D721Med (cell line): ENCODE measurements around the gene ABAT.
A peak's percentile ranks its signal among the peaks of the same experiment; 100 is the strongest.

ENCODE experiments used
- DNase-seq: peaks from one replicate; pipeline ENCODE4 v3.0.0; 2011; ENCODE audit warnings: low spot score; ENCODE audit not compliant: insufficient read length
- FAIRE-seq: peaks from 2 replicates; lab custom pipeline; 2011; peaks lifted over from hg19 to GRCh38; lab: Jason Lieb, UNC
- TF ChIP-seq, protein P1 (sequence below): IDR thresholded peaks from 2 replicates; pipeline ENCODE4 v1.5.1; 2012; ENCODE audit warnings: mild to moderate bottlenecking, control low read depth; ENCODE audit not compliant: insufficient read depth; ENCODE audit errors: missing control alignments

The ABAT gene

DNA sequence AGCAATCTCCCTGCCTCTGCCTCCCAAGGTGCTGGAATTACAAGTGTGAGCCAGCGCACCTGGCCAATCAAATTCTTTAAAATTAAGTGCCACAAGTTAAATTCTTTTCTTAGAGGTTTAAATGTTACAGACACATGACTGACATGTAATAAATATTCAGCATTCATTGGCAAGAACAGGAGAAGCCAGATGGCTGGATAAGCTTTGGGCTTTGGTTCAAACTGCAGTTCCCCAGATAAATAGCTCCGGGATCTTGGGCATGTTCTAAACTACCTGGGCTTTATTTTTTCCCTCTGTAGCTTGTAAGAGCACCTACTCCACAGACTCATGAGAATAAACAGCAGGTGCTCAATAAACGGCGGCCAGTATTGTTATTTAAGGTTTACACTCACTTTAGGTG is 34.1 kb downstream of the ABAT start:
- TF ChIP-seq, protein P1, sequence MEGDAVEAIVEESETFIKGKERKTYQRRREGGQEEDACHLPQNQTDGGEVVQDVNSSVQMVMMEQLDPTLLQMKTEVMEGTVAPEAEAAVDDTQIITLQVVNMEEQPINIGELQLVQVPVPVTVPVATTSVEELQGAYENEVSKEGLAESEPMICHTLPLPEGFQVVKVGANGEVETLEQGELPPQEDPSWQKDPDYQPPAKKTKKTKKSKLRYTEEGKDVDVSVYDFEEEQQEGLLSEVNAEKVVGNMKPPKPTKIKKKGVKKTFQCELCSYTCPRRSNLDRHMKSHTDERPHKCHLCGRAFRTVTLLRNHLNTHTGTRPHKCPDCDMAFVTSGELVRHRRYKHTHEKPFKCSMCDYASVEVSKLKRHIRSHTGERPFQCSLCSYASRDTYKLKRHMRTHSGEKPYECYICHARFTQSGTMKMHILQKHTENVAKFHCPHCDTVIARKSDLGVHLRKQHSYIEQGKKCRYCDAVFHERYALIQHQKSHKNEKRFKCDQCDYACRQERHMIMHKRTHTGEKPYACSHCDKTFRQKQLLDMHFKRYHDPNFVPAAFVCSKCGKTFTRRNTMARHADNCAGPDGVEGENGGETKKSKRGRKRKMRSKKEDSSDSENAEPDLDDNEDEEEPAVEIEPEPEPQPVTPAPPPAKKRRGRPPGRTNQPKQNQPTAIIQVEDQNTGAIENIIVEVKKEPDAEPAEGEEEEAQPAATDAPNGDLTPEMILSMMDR: no peak
- FAIRE-seq: no peak
- DNase-seq: no peak

DNA sequence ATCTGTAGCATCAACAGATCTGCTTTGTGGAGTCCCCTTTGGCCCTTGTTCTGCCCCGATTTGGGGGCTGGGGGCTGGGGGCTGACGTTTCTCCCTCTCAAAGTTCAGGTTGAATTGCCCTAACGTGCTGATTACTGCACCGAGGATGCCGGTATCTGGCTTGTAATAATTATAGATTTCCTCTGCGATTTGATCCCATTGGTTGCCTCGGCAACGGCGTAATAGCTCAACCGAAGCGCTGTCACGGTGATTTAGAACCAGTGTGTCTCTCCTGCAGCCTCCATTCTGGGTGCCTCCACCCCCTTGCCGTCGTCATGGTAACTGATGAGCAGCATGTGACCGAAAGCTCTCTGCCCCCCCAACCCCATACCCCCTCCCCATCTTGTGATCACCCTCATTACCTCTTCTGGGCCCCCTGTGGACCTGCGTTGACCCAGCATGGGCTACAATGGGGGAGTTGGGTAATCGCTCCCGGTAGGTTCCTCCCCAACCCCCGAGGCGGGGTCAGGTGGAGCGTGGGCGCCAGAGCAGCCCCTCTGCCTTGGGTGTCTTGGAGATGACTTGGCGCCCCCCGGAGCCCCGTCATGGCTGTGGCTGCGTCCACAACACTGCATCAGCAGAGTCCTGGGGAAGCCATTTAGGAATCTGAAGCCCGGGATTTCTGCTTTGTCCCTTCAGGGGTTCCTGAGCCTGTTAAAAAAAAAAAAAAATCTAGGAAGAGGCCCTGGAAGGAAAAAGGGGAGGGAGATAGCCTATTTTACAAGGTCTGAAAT is 38.4 kb downstream of the ABAT start:
- FAIRE-seq (no peak), DNase-seq (peak; percentile 40)
- TF ChIP-seq, protein P1: no peak

DNA sequence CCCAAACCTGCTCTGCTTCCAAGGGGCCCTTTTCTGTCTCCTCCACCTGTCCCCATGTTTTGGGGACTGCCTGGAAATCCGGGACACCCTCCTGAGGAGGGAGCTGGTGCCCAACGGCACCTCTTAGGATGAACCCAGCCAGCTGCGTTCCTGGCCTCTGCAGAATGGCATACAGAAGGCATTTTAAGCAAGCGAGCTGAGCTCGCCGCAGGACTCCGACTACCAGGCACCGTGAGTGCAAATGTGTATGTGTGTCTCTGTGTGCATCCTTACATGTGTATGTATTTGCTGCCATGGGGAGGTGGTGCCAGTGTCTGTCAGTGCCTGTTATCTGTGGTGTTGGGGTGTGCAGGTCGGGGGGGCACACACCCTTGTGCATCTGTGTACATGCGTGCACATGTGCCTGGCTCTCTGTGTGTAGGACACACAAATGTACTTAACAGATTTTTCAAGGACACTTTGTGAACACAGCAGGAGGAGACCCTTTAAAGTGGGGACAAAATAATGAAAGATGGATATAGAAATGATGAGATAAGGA is 39.3 kb downstream of the ABAT start:
- no peak for FAIRE-seq
- no peak for DNase-seq
- TF ChIP-seq, protein P1: no peak

DNA sequence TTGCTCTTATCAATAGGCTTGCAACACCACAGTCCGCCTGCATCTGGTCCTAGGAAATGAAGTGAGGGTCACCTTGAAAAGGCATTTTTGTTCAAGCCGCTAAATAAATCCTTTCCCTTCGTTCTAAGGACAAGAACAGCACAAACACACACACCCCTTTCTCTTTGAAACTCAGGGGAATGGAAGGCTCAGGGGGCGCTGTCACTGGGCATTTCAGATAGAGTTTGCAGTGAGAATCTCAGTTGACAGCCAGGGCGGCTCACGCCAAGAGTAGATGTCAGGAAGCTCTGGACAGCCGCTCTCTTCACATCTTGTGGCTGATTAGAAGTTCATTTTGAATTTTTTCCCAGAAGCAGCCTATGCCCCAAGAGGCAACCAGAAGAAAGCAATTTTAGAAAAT is 39.8 kb downstream of the ABAT start:
- TF ChIP-seq, protein P1: no peak
- no peak for DNase-seq
- no peak for FAIRE-seq

DNA sequence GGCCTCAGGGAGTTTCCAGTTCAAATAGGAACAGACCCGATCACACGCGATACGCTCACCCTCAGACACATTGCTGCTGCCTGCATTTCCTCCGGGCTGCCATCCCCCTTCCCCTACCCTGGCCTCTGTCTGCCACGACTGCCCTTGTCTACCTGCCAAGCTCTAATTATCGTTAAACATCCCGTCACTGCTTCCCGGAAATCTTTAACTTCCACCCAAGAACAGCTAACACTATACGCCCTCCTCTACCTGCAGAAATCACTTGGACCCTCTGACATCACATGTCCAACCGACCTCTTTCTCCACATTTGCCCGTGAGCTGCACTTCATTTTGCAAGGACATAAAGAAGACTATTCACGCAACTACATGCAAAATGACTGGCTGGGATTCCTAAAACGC is 40.4 kb downstream of the ABAT start:
- DNase-seq: no peak
- TF ChIP-seq, protein P1: no peak
- no peak for FAIRE-seq

DNA sequence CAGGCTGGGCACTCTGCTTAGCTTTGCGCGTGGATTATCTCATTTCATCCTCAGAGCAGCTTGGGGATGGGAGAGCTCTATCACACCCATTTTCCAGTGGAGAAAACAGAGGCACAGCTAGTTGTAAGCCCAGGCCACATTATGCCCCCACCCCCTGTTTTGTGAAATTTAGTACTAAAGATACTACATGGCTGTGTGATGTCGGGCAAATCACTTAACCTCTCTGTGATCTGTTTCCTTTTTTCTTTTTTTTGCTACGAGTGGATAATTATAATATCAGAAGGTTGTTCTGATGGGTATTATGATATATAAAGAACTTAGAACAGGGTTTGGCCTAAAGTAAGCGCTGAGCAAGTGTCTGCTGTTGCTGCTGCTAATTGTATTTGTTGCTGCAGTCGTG is 41.6 kb downstream of the ABAT start:
- DNase-seq (no peak), FAIRE-seq (no peak)
- TF ChIP-seq, protein P1: no peak

DNA sequence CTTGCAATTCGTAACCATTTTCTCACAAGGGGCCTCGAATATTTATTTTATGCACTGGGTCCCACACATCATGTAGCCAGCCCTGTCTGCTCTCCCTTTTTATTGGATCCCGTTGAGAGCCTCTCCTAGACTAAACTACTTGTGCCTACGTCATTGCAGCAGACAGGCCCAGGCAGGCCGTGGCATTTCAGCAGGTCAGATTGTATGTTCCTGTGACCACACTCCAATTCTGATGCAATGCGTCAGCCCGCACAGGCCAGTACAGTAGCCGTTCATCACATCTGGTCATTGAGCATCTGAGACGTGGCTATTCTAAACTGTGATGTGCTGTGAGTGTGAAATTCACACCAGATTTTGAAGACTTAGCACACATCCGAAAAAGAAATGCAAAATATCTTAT is 42.2 kb downstream of the ABAT start:
- DNase-seq (no peak), FAIRE-seq (no peak)
- TF ChIP-seq, protein P1: no peak
